Measurements from ENCODE around the gene KRT38.

The KRT38 gene

DNA sequence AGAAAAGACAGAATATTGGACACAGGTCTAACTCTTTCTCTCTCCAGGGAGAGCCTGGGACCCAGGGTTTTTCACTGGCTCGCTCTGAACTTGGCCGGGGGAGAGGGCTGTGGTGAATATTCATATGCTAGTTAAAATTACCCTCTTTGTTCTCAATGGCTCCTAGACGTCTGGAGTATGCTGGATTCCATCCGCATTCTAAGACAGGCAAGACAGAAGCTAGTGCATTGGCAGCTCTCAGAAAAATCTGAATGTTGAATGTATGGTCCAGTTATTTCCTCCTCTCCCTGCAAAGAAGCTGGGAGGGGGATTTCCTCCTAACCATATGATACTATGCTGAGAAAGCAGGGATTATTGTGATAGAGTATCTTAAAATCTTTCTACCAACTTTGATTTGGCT is 53.1 kb downstream of the KRT38 start:
- no peak for DNase-seq (ENCODE audit: low read depth in 2 of 2)
- no peak overlapping the region for H3K4me3 ChIP-seq (replicated peaks in 1 of 2; ENCODE audit: low read depth in 2 of 2, low read length in 2 of 2)
- TF ChIP-seq, protein P1, sequence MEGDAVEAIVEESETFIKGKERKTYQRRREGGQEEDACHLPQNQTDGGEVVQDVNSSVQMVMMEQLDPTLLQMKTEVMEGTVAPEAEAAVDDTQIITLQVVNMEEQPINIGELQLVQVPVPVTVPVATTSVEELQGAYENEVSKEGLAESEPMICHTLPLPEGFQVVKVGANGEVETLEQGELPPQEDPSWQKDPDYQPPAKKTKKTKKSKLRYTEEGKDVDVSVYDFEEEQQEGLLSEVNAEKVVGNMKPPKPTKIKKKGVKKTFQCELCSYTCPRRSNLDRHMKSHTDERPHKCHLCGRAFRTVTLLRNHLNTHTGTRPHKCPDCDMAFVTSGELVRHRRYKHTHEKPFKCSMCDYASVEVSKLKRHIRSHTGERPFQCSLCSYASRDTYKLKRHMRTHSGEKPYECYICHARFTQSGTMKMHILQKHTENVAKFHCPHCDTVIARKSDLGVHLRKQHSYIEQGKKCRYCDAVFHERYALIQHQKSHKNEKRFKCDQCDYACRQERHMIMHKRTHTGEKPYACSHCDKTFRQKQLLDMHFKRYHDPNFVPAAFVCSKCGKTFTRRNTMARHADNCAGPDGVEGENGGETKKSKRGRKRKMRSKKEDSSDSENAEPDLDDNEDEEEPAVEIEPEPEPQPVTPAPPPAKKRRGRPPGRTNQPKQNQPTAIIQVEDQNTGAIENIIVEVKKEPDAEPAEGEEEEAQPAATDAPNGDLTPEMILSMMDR (IDR thresholded peaks at IDR 0.05; ENCODE audit: low read depth, low read length) = no peak

DNA sequence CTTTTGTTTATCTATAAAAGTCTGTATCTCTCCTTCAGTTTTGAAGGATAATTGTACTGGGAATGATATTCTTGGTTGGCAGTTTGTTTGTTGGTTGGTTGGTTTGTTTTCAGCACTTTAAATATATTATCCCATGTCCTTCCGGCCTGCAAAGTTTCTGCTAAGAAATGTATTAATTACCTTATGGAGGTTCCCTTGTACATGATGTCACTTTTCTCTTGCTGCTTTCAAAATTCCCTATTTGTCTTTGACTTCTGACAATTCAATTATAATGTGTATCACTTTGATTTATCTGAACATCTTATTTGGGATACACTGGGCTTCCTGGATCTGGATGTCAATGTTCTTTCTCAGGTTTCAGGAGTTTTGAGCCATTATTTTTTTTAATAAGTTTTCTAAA is 54.6 kb downstream of the KRT38 start:
- TF ChIP-seq, protein P1 (IDR thresholded peaks at IDR 0.05; ENCODE audit: low read depth, low read length) = no peak
- no peak for DNase-seq (ENCODE audit: low read depth in 2 of 2)
- no peak overlapping the region for H3K4me3 ChIP-seq (replicated peaks in 1 of 2; ENCODE audit: low read depth in 2 of 2, low read length in 2 of 2)
